Gastroesophageal sphincter (tissue), 3 donors: ENCODE results near the gene GRN.

Experiments
- EP300 ChIP-seq: sonication (generic); formaldehyde crosslinking; IDR thresholded peaks from one replicate; pipeline ENCODE4 v1.6.1; 2017; ENCODE audit warnings: antibody characterized with exemption, mild to moderate bottlenecking
- POLR2A ChIP-seq, 2 donors: fragments of 450-650 bp; IDR thresholded peaks; one replicate each; pipeline ENCODE4 v1.6.1; 2017; ENCODE audit warnings: antibody characterized with exemption in 2 of 2, mild to moderate bottlenecking in 2 of 2, moderate library complexity in 1 of 2
- POLR2AphosphoS5 ChIP-seq: sonication (generic); formaldehyde crosslinking; IDR thresholded peaks from one replicate; pipeline ENCODE4 v1.6.1; 2017; ENCODE audit warnings: antibody characterized with exemption
- TF ChIP-seq, protein P1 (sequence below), 4 experiments: fragments of 200-600 bp in 2 of 4; fragments of 450-650 bp in 2 of 4; sonication (generic) in 1 of 4; IDR thresholded peaks; one replicate each; pipeline ENCODE4 v1.5.1; 2017 to 2019; ENCODE audit warnings: antibody characterized with exemption in 4 of 4, mild to moderate bottlenecking in 2 of 4, moderate library complexity in 2 of 4

DNA sequence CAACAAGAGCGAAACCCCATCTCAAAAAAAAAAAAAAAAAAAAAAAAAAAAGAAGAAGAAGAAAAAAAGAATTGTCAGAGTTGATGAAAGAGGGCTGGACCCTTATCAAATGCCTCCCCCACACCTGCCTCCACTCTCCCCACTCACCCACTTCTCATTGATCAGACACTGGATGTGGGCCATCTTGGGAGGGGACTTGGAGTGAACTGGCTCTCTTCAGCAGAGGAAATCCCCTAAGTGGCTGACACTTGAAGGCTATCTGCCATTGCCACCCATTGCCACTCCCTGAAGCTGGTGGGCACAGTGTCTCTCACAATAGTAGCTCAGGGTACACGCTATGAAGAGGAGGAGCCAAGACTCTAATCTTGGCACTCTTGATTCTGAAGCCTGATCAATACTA, 42.7 kb downstream of the GRN start:
- TF ChIP-seq, protein P1, sequence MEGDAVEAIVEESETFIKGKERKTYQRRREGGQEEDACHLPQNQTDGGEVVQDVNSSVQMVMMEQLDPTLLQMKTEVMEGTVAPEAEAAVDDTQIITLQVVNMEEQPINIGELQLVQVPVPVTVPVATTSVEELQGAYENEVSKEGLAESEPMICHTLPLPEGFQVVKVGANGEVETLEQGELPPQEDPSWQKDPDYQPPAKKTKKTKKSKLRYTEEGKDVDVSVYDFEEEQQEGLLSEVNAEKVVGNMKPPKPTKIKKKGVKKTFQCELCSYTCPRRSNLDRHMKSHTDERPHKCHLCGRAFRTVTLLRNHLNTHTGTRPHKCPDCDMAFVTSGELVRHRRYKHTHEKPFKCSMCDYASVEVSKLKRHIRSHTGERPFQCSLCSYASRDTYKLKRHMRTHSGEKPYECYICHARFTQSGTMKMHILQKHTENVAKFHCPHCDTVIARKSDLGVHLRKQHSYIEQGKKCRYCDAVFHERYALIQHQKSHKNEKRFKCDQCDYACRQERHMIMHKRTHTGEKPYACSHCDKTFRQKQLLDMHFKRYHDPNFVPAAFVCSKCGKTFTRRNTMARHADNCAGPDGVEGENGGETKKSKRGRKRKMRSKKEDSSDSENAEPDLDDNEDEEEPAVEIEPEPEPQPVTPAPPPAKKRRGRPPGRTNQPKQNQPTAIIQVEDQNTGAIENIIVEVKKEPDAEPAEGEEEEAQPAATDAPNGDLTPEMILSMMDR (IDR thresholded peaks at IDR 0.05), result no peak
- TF ChIP-seq POLR2A (IDR thresholded peaks at IDR 0.05) (no peak), EP300 (no peak), POLR2AphosphoS5 (no peak)
